CD4-positive, alpha-beta T cell (primary cell): ENCODE measurements around the gene NKX2-2. TPM values are rescaled to one million over a fixed set of nuclear protein-coding genes. Genes with fewer than 3 reads are reported as not detected.

Experiments
- total RNA-seq, 174 experiments: library from RNA in 2 of 174; stranded (reverse) in 2 of 174; gene quantifications; one replicate each; pipeline ENCODE4 v1.2.3 and lab custom pipeline; 2021 to 2026

The NKX2-2 gene
- total RNA-seq, 2 experiments from 2014 or later: not detected

Other genes with a start within 250 kb of the NKX2-2 start
- gene XRN2, start 210.7 kb downstream of the NKX2-2 start, total RNA-seq: 10 to 100 TPM; 48.5 to 48.9 TPM
- not detected for gene NKX2-4, start 116.5 kb downstream of the NKX2-2 start, total RNA-seq
- not detected for gene PAX1, start 191.6 kb upstream of the NKX2-2 start, total RNA-seq